Osteocyte (in vitro differentiated cells): Measurements from ENCODE around the gene CAMK2G. TPM values are rescaled to one million over a fixed set of nuclear protein-coding genes. Genes with fewer than 3 reads are reported as not detected.

Experiments used
- DNase-seq: peaks from one replicate; pipeline ENCODE4 v3.0.0; 2021; ENCODE audit warnings: mixed read lengths; ENCODE audit not compliant: unreplicated experiment; ENCODE audit errors: extremely low spot score
- H3K27ac Mint-ChIP-seq: one replicate; pipeline ENCODE4 v1.8.0; 2021; ENCODE audit warnings: mild to moderate bottlenecking, mixed read lengths; ENCODE audit not compliant: unreplicated experiment
- H3K27me3 Mint-ChIP-seq: one replicate; pipeline ENCODE4 v1.8.0; 2021; ENCODE audit warnings: mixed read lengths; ENCODE audit not compliant: unreplicated experiment
- H3K36me3 Mint-ChIP-seq: one replicate; pipeline ENCODE4 v1.8.0; 2021; ENCODE audit warnings: mixed read lengths; ENCODE audit not compliant: unreplicated experiment
- H3K4me1 Mint-ChIP-seq: one replicate; pipeline ENCODE4 v1.8.0; 2021; ENCODE audit warnings: mixed read lengths; ENCODE audit not compliant: unreplicated experiment
- H3K4me3 Mint-ChIP-seq: one replicate; pipeline ENCODE4 v1.8.0; 2021; ENCODE audit warnings: mild to moderate bottlenecking, moderate library complexity, mixed read lengths; ENCODE audit not compliant: unreplicated experiment
- H3K9me3 Mint-ChIP-seq: one replicate; pipeline ENCODE4 v1.8.0; 2021; ENCODE audit warnings: mixed read lengths; ENCODE audit not compliant: unreplicated experiment
- CTCF ChIP-seq: fragments of 200-600 bp; sonication (generic); IDR thresholded peaks from 2 replicates; pipeline ENCODE4 v1.5.0; 2021; ENCODE audit warnings: antibody characterized with exemption, mild to moderate bottlenecking, moderate library complexity
- total RNA-seq: library from RNA; stranded (reverse); gene quantifications from 2 replicates; pipeline ENCODE4 v1.2.1, GENCODE V29; 2021

CAMK2G gene
- total RNA-seq, 1 donor from 2014 or later: 37.6 TPM

- Mint-ChIP-seq H3K4me1 (peaks cover 59% of the 10 kb centered on the region), H3K27me3 (no peaks in the 10 kb centered on the region), H3K36me3 (no peaks in the 10 kb centered on the region), H3K27ac (peak overlapping the region; percentile 94), H3K4me3 (peak overlapping the region; percentile 46), H3K9me3 (no peaks in the 10 kb centered on the region)
- no peak for DNase-seq
- no peak for TF ChIP-seq CTCF
These were observed 12.4 kb upstream of the CAMK2G start for GRCh38 chr10:73886661-73887293.

- peak overlapping the region; percentile 4 for H3K4me3 Mint-ChIP-seq
- H3K27ac Mint-ChIP-seq: peak overlapping the region; percentile 94
- no peaks in the 10 kb centered on the region for H3K36me3 Mint-ChIP-seq
- no peaks in the 10 kb centered on the region for H3K27me3 Mint-ChIP-seq
- H3K9me3 Mint-ChIP-seq: no peaks in the 10 kb centered on the region
- DNase-seq: peak; percentile 90
- H3K4me1 Mint-ChIP-seq: peaks cover 52% of the 10 kb centered on the region
- peak; percentile 92 for TF ChIP-seq CTCF
These were observed 11.8 kb upstream of the CAMK2G start for GRCh38 chr10:73886085-73886529.

GRCh38 chr10:73884017-73884416 lies 9.7 kb upstream of the CAMK2G start:
- TF ChIP-seq CTCF: no peak
- no peak overlapping the region for H3K4me3 Mint-ChIP-seq

GRCh38 chr10:73881221-73881919 lies 7.0 kb upstream of the CAMK2G start:
- H3K4me1 Mint-ChIP-seq: peaks cover 21% of the 10 kb centered on the region
- H3K36me3 Mint-ChIP-seq: no peaks in the 10 kb centered on the region
- H3K27me3 Mint-ChIP-seq: no peaks in the 10 kb centered on the region
- no peak for DNase-seq
- no peak overlapping the region for H3K4me3 Mint-ChIP-seq
- H3K9me3 Mint-ChIP-seq: no peaks in the 10 kb centered on the region
- TF ChIP-seq CTCF: no peak
- no peak overlapping the region for H3K27ac Mint-ChIP-seq

More at GRCh38 chr10:73884017-73884416, 9.7 kb upstream of the CAMK2G start:
- Mint-ChIP-seq H3K9me3 (no peaks in the 10 kb centered on the region), H3K36me3 (no peaks in the 10 kb centered on the region), H3K27ac (no peak overlapping the region), H3K4me1 (peaks cover 38% of the 10 kb centered on the region), H3K27me3 (no peaks in the 10 kb centered on the region)
- no peak for DNase-seq
